ENCODE results near the gene CDK7. TPM values are rescaled to one million over a fixed set of nuclear protein-coding genes. Genes with fewer than 3 reads are reported as not detected.
"Not testable (repeated sequence)": the region's sequence is repeated elsewhere in the genome, so short reads cannot be mapped to it uniquely, and the experiment has no call there.

CDK7 gene
- total RNA-seq, 1 donor from 2014 or later: 37.9 TPM

DNA sequence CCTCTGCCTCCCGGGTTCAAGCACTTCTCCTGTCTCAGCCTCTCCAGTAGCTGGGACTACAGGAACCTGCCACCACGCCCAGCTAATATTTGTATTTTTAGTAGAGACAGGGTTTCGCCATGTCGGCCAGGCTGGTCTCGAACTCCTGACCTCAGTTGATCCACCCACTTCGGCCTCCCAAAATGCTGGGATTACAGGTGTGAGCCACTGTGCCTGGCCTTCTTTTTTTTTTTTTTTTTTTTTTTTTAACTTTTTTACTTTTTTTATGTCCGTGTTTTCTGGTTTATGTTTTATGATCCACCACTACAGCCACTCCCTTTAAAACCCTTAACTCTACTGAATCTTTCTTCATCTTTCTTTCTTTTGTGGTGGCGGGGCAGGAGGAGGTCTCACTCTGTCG is 2.0 kb downstream of the CDK7 start:
- DNase-seq (ENCODE audit: low read depth in 2 of 2): not testable (repeated sequence)

GRCh38 chr5:69237877-69238276 is 3.2 kb downstream of the CDK7 start:
- no peak for DNase-seq (ENCODE audit: low read depth in 2 of 2)

GRCh38 chr5:69238760-69239251 is 4.1 kb downstream of the CDK7 start:
- peak in 1 of 2 donors; percentile 78 for DNase-seq (ENCODE audit: low read depth in 2 of 2)

- no peak for DNase-seq (ENCODE audit: low read depth in 2 of 2)
These were observed 7.7 kb downstream of the CDK7 start for GRCh38 chr5:69242215-69242927.

GRCh38 chr5:69245031-69245430 is 10.3 kb downstream of the CDK7 start:
- DNase-seq (ENCODE audit: low read depth in 2 of 2): no peak

DNA sequence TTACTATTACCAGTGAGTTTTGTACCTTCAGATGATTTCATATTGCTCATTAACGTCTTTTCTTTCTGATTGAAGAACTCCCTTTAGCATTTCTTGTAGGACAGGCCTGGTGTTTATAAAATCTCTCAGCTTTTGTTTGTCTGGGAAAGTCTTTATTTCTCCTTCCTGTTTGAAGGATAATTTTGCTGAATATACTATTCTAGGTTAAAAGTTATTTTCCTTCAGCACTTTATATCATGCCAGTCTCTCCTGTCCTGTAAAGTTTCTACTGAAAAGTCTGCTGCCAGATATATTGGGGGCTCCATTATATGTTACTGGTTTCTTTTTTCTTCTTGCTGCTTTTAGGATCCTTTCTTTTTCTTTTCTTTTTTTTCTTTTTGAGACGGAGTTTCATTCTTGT is 13.3 kb downstream of the CDK7 start:
- no peak for DNase-seq (ENCODE audit: low read depth in 2 of 2)

GRCh38 chr5:69250593-69250992 is 15.9 kb downstream of the CDK7 start:
- DNase-seq (ENCODE audit: low read depth in 2 of 2): no peak

DNA sequence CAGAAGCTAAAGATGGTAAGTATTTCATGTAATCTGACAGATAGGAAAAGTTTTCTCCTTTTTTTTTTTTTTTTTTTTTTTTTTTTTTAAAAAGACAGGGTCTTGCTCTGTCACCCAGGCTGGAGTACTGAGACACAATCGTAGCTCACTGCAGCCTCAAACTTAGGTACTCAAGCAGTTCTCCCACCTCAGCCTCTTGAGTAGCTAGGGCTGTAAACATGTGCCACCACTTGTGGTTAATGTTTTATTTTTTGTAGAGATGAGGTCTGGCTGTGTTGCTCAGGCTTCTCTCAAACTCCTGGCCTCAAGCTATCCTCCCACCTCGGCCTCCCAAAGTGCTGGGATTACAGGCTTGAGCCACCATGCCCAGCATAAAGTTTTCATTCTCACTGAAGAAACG is 17.8 kb downstream of the CDK7 start:
- DNase-seq (ENCODE audit: low read depth in 2 of 2): no peak

DNA sequence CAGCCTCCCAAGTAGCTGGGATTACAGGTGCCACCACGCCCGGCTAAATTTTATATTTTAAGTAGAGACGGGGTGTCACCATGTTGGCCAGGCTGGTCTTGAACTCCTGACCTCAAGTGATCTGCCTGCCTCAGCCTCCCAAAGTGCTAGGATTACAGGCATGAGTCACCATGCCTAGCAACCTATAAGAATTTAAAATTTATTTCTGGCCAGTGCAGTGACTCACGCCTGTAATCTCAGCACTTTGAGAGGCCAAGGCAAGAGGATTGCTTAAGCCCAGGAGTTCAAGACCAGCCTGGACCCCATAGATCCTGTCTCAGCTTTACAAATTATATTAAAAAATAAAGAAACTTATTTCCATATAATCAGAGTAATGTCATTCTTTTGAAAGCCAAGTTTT is 21.3 kb downstream of the CDK7 start:
- not testable (repeated sequence) for DNase-seq (ENCODE audit: low read depth in 2 of 2)

GRCh38 chr5:69257577-69257976 is 22.9 kb downstream of the CDK7 start:
- no peak for DNase-seq (ENCODE audit: low read depth in 2 of 2)

DNA sequence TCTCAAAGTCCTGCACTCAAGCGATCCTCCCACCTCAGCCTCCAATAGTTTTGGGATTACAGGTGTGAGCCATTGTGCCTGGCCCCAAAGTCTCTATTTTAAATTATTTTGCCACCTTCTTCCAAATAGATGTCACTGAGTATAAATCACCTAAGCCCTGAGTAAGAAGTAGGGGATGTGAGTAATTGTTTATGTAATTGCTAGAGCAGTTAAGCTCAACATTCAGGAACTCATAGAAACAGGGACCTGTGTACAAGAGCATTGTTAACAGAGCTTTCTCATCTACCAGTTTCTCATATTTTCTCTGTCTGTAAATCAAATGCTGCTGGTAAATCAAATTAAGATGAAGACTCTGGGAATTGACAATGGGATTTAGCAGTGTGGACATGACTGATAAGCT is 26.3 kb downstream of the CDK7 start:
- DNase-seq (ENCODE audit: low read depth in 2 of 2): peak in 1 of 2 donors; percentile 87

GRCh38 chr5:69265931-69266330 is 31.2 kb downstream of the CDK7 start:
- DNase-seq (ENCODE audit: low read depth in 2 of 2): peak in 1 of 2 donors; percentile 27

GRCh38 chr5:69268899-69269298 is 34.2 kb downstream of the CDK7 start:
- no peak for DNase-seq (ENCODE audit: low read depth in 2 of 2)

GRCh38 chr5:69270840-69271239 is 36.2 kb downstream of the CDK7 start:
- no peak for DNase-seq (ENCODE audit: low read depth in 2 of 2)

DNA sequence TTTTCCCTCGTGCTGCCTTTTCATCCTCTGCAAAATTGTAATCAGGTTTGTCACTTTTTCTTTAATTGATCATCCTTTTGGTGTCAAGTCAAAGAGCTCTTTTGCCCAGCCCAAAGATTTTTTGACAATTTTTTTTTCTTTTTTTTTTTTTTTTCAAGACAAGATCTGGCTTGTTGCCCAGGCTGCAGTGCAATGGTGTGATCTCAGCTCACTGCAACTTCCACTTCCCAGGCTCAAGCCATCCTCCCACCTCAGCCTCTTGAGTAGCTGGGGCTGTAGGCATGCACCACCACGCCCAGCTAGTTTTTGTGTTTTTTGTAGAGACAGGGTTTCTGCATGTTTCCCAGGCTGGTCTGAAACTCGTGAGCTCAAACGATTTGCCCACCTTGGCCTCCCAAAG is 36.7 kb downstream of the CDK7 start:
- DNase-seq (ENCODE audit: low read depth in 2 of 2): peak in 1 of 2 donors; percentile 21

GRCh38 chr5:69275563-69275962 is 40.9 kb downstream of the CDK7 start:
- DNase-seq (ENCODE audit: low read depth in 2 of 2): no peak

- no peak for DNase-seq (ENCODE audit: low read depth in 2 of 2)
These were observed 41.9 kb downstream of the CDK7 start for GRCh38 chr5:69276422-69277174.

DNA sequence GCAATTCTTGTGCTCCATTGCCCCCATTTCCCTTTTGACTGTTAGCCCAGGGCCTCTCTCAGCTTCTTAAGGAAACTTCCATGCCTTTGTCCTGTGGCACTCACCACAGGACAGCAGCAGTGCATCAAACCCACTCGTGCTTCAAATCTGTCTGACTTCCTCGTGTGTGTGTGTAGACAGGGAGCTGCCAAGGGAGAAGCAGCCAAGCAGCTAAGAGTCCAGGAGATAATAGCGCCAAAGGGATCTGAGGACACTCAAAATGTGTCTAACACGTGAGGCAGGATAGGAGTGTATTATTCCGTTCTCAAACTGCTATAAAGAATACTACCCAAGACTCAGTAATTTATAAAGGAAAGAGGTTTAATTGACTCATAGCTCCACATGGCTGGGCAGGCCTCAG is 44.8 kb downstream of the CDK7 start:
- no peak for DNase-seq (ENCODE audit: low read depth in 2 of 2)

GRCh38 chr5:69281114-69281513 is 46.4 kb downstream of the CDK7 start:
- DNase-seq (ENCODE audit: low read depth in 2 of 2): no peak

DNA sequence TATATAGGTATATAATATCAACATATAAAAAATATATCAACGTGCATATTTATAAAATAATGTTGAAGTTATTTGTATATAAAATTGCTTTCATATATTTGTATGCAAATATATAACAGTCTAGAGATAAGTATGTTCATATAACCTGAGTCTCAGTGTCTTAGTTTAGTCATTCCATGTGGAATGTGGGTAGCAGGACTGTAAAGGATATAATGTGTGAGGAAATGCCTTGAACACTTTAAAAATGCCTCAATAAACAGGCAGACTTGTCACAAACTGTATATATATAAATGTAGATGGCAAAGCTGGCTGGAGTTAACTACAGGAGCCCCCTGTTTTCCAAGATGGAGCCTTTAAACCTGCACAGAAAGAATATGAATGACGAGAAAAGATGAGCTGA is 49.5 kb downstream of the CDK7 start:
- no peak for DNase-seq (ENCODE audit: low read depth in 2 of 2)

DNA sequence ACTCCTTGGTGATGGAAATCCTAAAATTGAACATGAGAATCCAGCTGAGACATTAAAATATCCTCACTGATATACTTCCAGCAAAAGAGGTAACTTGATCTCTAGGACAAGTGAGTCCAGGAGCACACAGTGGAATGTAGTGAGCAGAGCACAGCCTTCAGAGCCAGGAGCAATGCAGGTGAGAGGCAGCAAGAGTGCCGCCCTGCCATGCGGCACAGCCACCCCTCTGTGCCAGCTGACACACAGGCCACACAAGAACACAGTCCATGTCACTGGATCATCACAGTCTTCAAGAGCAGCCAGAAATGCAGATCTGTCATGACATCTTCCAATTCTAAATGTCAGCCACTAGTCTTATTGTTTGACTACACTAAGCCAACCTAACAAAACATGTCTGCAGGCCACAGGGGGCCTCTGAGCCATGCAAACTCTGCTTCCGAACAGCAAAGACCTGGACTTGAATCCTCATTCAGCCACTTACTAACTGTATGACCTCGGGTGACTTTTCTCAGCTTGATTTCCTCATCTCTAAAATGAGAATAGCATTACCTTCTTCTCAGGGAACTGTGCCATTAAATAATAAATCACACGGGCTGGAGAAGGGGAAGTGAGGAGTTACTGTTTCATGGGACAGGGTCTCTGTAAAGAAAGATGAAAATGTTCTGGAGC is 50.9 kb downstream of the CDK7 start:
- no peak for DNase-seq (ENCODE audit: low read depth in 2 of 2)

DNA sequence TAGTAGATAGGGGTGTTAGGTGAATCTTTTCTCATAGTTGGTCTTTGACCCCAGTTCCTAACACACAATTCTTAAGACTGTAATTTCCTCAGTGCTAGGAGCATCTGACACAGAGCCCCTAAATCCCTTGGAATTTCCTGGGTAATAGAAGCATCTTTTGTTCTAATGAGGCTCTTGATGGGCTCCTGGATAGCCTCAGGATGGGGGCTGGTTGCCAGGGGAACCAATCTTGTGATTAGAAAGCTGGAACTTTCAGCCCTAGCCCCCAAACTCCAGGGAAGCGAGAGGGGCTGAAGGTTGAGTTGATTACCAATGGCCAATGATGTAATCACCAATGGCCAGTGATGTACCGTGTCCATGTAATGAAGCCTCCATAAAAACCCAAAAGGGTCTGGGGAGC is 53.4 kb downstream of the CDK7 start:
- no peak for DNase-seq (ENCODE audit: low read depth in 2 of 2)
